MCF 10A (cell line): ENCODE measurements around the gene USP36. TPM values are rescaled to one million over a fixed set of nuclear protein-coding genes. Genes with fewer than 3 reads are reported as not detected.

Source experiments
- BruUV-seq: library from RNA; stranded (reverse); fragments of 400-500 nt; replicated peaks from 2 replicates; lab custom pipeline; 2021; lab: Mats Ljungman, UMichigan
- CTCF ChIA-PET: fragments of 300-600 bp; sonication (Branson Sonifier 250); formaldehyde crosslinking; extraction: SDS; loops from one replicate; lab custom pipeline; 2021; ENCODE audit warnings: antibody characterized with exemption, inconsistent platforms; lab: Yijun Ruan, JAX
- POLR2A ChIA-PET: fragments of 300-600, 350-650 bp; sonication (Branson Sonifier 250); formaldehyde crosslinking; extraction: SDS; loops from one replicate; lab custom pipeline; 2020; ENCODE audit warnings: antibody characterized with exemption, inconsistent platforms; lab: Yijun Ruan, JAX
- DNase-seq: peaks from one replicate; pipeline ENCODE4 v3.0.0-alpha.2; 2018; ENCODE audit not compliant: unreplicated experiment
- H3K27ac Mint-ChIP-seq: one replicate; pipeline ENCODE4 v1.8.0; 2022; ENCODE audit warnings: mild to moderate bottlenecking, low read depth, mixed read lengths; ENCODE audit not compliant: unreplicated experiment
- H3K27me3 Mint-ChIP-seq: one replicate; pipeline ENCODE4 v1.8.0; 2022; ENCODE audit warnings: mixed read lengths; ENCODE audit not compliant: insufficient read depth, unreplicated experiment
- H3K36me3 Mint-ChIP-seq: one replicate; pipeline ENCODE4 v1.8.0; 2022; ENCODE audit warnings: mild to moderate bottlenecking, moderate library complexity, mixed read lengths; ENCODE audit not compliant: insufficient read depth, unreplicated experiment
- H3K4me1 Mint-ChIP-seq: one replicate; pipeline ENCODE4 v1.8.0; 2022; ENCODE audit warnings: mixed read lengths; ENCODE audit not compliant: insufficient read depth, unreplicated experiment
- H3K4me3 Mint-ChIP-seq: one replicate; pipeline ENCODE4 v1.8.0; 2022; ENCODE audit warnings: mild to moderate bottlenecking, moderate library complexity, mixed read lengths; ENCODE audit not compliant: unreplicated experiment
- H3K9me3 Mint-ChIP-seq: one replicate; pipeline ENCODE4 v1.8.0; 2022; ENCODE audit warnings: mixed read lengths; ENCODE audit not compliant: unreplicated experiment
- CTCF ChIP-seq: fragments of 200-600 bp; IDR thresholded peaks from one replicate; pipeline ENCODE4 v1.8.0; 2022; ENCODE audit warnings: antibody characterized with exemption, mild to moderate bottlenecking; ENCODE audit not compliant: unreplicated experiment
- intact Hi-C: fragments of 100-400 bp; cut with micrococcal nuclease; formaldehyde crosslinking; loops from 2 replicates; pipeline ENCODE4 v1.14.1; 2022
- total RNA-seq: library from RNA; stranded (reverse); gene quantifications from 2 replicates; pipeline ENCODE4 v1.2.3, GENCODE V29; 2022

USP36 gene
- total RNA-seq, 1 experiment from 2014 or later, result 118 TPM

- no peak overlapping the region for H3K27ac Mint-ChIP-seq
- no peak for DNase-seq
- H3K4me3 Mint-ChIP-seq, result no peak overlapping the region
- no peaks in the 10 kb centered on the region for H3K9me3 Mint-ChIP-seq
- no TSS peak for BruUV-seq
- intact Hi-C loops, result no loop called here
- H3K27me3 Mint-ChIP-seq, result no peaks in the 10 kb centered on the region
- peaks cover 90% of the 10 kb centered on the region for H3K36me3 Mint-ChIP-seq
- TF ChIP-seq CTCF, result no peak
- ChIA-PET CTCF (interaction anchor here (0.6 kb wide), 1 partner anchor 170 kb away, joined by 3 read pairs; no protein-coding TSS in a partner anchor), POLR2A (interaction anchor here (1.3 kb wide), 1 partner anchor 18 kb away, joined by 3 read pairs; the partner anchor contains the start of gene USP36)
- peaks cover 5% of the 10 kb centered on the region for H3K4me1 Mint-ChIP-seq
Measured at GRCh38 chr17:78821961-78822360, 18.7 kb downstream of the USP36 start.

GRCh38 chr17:78820841-78821240 lies 19.8 kb downstream of the USP36 start:
- no peak for TF ChIP-seq CTCF
- CTCF ChIA-PET, result interaction anchor here (1.3 kb wide), 1 partner anchor 11 kb away, joined by 4 read pairs; no protein-coding TSS in a partner anchor
- Mint-ChIP-seq H3K27me3 (no peaks in the 10 kb centered on the region), H3K4me3 (no peak overlapping the region), H3K9me3 (no peaks in the 10 kb centered on the region), H3K36me3 (peaks cover 98% of the 10 kb centered on the region), H3K27ac (no peak overlapping the region), H3K4me1 (peaks cover 5% of the 10 kb centered on the region)
- POLR2A ChIA-PET, result interaction anchor here (0.7 kb wide), 1 partner anchor 310 kb away, joined by 4 read pairs; no protein-coding TSS in a partner anchor
- BruUV-seq, result no TSS peak
- DNase-seq, result no peak
- intact Hi-C loops, result no loop called here

GRCh38 chr17:78819806-78820792 lies 20.5 kb downstream of the USP36 start:
- Mint-ChIP-seq H3K27ac (no peak overlapping the region), H3K4me3 (no peak overlapping the region), H3K27me3 (no peaks in the 10 kb centered on the region), H3K9me3 (no peaks in the 10 kb centered on the region), H3K4me1 (peaks cover 5% of the 10 kb centered on the region), H3K36me3 (peaks cover 98% of the 10 kb centered on the region)
- TF ChIP-seq CTCF, result no peak
- POLR2A ChIA-PET, result interaction anchor here (0.7 kb wide), 1 partner anchor 309 kb away, joined by 4 read pairs; no protein-coding TSS in a partner anchor
- CTCF ChIA-PET, result interaction anchor here (0.7 to 1.3 kb wide), 2 partner anchors 10 to 19 kb away, joined by 3 to 4 read pairs; no protein-coding TSS in a partner anchor
- no TSS peak for BruUV-seq
- intact Hi-C loops, result no loop called here
- no peak for DNase-seq

GRCh38 chr17:78819402-78819801 lies 21.2 kb downstream of the USP36 start:
- TF ChIP-seq CTCF, result no peak
- ChIA-PET CTCF (interaction anchor here (0.7 kb wide), 1 partner anchor 19 kb away, joined by 3 read pairs; no protein-coding TSS in a partner anchor), POLR2A (no interaction called here)
- BruUV-seq, result no TSS peak
- H3K27ac Mint-ChIP-seq, result no peak overlapping the region
- no peaks in the 10 kb centered on the region for H3K27me3 Mint-ChIP-seq
- peaks cover 98% of the 10 kb centered on the region for H3K36me3 Mint-ChIP-seq
- intact Hi-C loops, result no loop called here
- H3K4me1 Mint-ChIP-seq, result peaks cover 5% of the 10 kb centered on the region
- H3K4me3 Mint-ChIP-seq, result no peak overlapping the region
- H3K9me3 Mint-ChIP-seq, result no peaks in the 10 kb centered on the region
- DNase-seq, result no peak
